Activated T-helper 2 cell treated with anti-CD3 and anti-CD28 coated beads, Interferon-gamma antibody, Interleukin-2, Interleukin-4, amounts not matched to agents 10 μg/mL and 5 μg/mL and 100 μg/mL, durations not matched to agents 14 hours and 24 hours and 36 hours (primary cell): Measurements from ENCODE around the gene TEX51. TPM values are rescaled to one million over a fixed set of nuclear protein-coding genes. Genes with fewer than 3 reads are reported as not detected.

Source experiments
- DNase-seq: peaks from one replicate; pipeline ENCODE4 v3.0.0; 2021; ENCODE audit warnings: low spot score
- H3K27ac Mint-ChIP-seq: one replicate; pipeline ENCODE4 v1.8.0; 2021; ENCODE audit warnings: mixed read lengths
- H3K27me3 Mint-ChIP-seq: one replicate; pipeline ENCODE4 v1.8.0; 2021; ENCODE audit warnings: low read depth, mixed read lengths
- H3K36me3 Mint-ChIP-seq: one replicate; pipeline ENCODE4 v1.8.0; 2021; ENCODE audit warnings: low read depth, mixed read lengths
- H3K4me1 Mint-ChIP-seq: one replicate; pipeline ENCODE4 v1.8.0; 2021; ENCODE audit warnings: low read depth, mixed read lengths
- H3K4me3 Mint-ChIP-seq: one replicate; pipeline ENCODE4 v1.8.0; 2021; ENCODE audit warnings: low read depth, mild to moderate bottlenecking, moderate library complexity, mixed read lengths
- H3K9me3 Mint-ChIP-seq: one replicate; pipeline ENCODE4 v1.8.0; 2021; ENCODE audit warnings: mixed read lengths
- intact Hi-C: fragments of 100-400 bp; cut with micrococcal nuclease; formaldehyde crosslinking; loops from one replicate; pipeline ENCODE4 v1.15.1; 2023
- total RNA-seq: library from RNA; stranded (reverse); gene quantifications from 2 replicates; pipeline ENCODE4 v1.2.3, GENCODE V29; 2022

The TEX51 gene
- total RNA-seq, 1 donor from 2014 or later: not detected

GRCh38 chr2:126902152-126902835, 3.6 kb downstream of the TEX51 start:
- intact Hi-C loops: no loop called here
- DNase-seq: no peak
- no peaks in the 10 kb centered on the region for H3K27me3 Mint-ChIP-seq
- H3K36me3 Mint-ChIP-seq: no peaks in the 10 kb centered on the region
- no peaks in the 10 kb centered on the region for H3K4me1 Mint-ChIP-seq
- H3K4me3 Mint-ChIP-seq: no peak overlapping the region
- H3K27ac Mint-ChIP-seq: no peak overlapping the region
- no peaks in the 10 kb centered on the region for H3K9me3 Mint-ChIP-seq

- H3K27ac Mint-ChIP-seq: no peak overlapping the region
- no peaks in the 10 kb centered on the region for H3K27me3 Mint-ChIP-seq
- H3K4me3 Mint-ChIP-seq: no peak overlapping the region
- H3K4me1 Mint-ChIP-seq: no peaks in the 10 kb centered on the region
- DNase-seq: no peak
- no peaks in the 10 kb centered on the region for H3K9me3 Mint-ChIP-seq
- no peaks in the 10 kb centered on the region for H3K36me3 Mint-ChIP-seq
- intact Hi-C loops: no loop called here
These were observed 4.2 kb downstream of the TEX51 start for GRCh38 chr2:126902859-126903258.

GRCh38 chr2:126905991-126906390, 7.3 kb downstream of the TEX51 start:
- intact Hi-C loops: no loop called here
- no peaks in the 10 kb centered on the region for H3K9me3 Mint-ChIP-seq
- H3K27ac Mint-ChIP-seq: no peak overlapping the region
- H3K36me3 Mint-ChIP-seq: no peaks in the 10 kb centered on the region
- no peaks in the 10 kb centered on the region for H3K27me3 Mint-ChIP-seq
- no peaks in the 10 kb centered on the region for H3K4me1 Mint-ChIP-seq
- no peak for DNase-seq
- no peak overlapping the region for H3K4me3 Mint-ChIP-seq

DNA sequence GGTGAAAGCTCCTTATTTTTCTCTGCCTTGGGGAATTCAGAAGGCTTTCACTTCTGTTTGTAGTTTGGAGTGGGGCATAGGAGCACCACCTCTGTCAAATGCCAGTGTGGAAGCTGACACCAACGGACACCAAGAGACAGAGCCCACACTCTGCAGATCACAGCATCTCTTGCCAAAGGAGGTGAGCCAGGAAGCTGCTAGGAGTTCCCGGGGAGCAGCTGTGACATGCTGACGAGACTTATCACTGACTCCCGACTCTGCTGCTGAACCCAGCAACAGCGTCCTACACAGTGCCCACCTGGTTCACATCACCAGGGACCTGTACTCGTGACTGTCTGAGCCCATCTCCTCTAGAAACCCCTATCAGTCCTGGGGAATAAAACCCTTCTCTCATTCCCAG, 8.1 kb downstream of the TEX51 start:
- intact Hi-C loops: no loop called here
- no peak for DNase-seq
- no peaks in the 10 kb centered on the region for H3K9me3 Mint-ChIP-seq
- H3K27me3 Mint-ChIP-seq: no peaks in the 10 kb centered on the region
- no peak overlapping the region for H3K27ac Mint-ChIP-seq
- H3K4me3 Mint-ChIP-seq: no peak overlapping the region
- H3K4me1 Mint-ChIP-seq: no peaks in the 10 kb centered on the region
- no peaks in the 10 kb centered on the region for H3K36me3 Mint-ChIP-seq

- no peaks in the 10 kb centered on the region for H3K36me3 Mint-ChIP-seq
- intact Hi-C loops: no loop called here
- no peak overlapping the region for H3K4me3 Mint-ChIP-seq
- no peaks in the 10 kb centered on the region for H3K9me3 Mint-ChIP-seq
- no peak overlapping the region for H3K27ac Mint-ChIP-seq
- DNase-seq: no peak
- no peaks in the 10 kb centered on the region for H3K27me3 Mint-ChIP-seq
- no peaks in the 10 kb centered on the region for H3K4me1 Mint-ChIP-seq
These were observed 9.0 kb downstream of the TEX51 start for GRCh38 chr2:126907671-126908070.

DNA sequence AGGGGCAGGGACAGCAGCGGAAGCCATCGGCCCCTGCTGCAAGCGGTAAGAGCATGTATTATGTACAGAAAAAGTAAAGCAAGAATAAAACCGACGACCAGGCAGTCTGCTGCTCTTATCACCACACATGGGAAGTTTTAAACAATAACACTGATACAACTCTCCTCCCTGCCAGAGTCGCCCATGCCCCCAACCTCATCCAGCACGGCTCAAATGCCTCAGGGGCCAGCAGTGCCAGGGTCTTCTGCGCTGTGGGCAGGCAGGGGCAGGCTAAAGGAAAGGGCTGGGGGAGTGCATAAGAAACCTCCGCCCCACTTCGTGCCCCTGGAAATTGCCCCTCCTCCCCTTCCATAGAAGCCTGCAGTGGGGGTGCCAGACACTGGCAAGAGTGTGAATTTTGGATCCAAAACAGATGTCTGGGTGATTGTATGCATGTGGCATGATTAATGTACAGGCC, 10.1 kb downstream of the TEX51 start:
- Mint-ChIP-seq H3K27ac (no peak overlapping the region), H3K9me3 (no peaks in the 10 kb centered on the region), H3K4me3 (no peak overlapping the region), H3K27me3 (no peaks in the 10 kb centered on the region), H3K4me1 (no peaks in the 10 kb centered on the region), H3K36me3 (no peaks in the 10 kb centered on the region)
- no peak for DNase-seq
- intact Hi-C loops: no loop called here

GRCh38 chr2:126909366-126909765, 10.7 kb downstream of the TEX51 start:
- Mint-ChIP-seq H3K4me1 (no peaks in the 10 kb centered on the region), H3K4me3 (no peak overlapping the region), H3K9me3 (no peaks in the 10 kb centered on the region), H3K36me3 (no peaks in the 10 kb centered on the region), H3K27ac (no peak overlapping the region), H3K27me3 (no peaks in the 10 kb centered on the region)
- no peak for DNase-seq
- intact Hi-C loops: no loop called here

DNA sequence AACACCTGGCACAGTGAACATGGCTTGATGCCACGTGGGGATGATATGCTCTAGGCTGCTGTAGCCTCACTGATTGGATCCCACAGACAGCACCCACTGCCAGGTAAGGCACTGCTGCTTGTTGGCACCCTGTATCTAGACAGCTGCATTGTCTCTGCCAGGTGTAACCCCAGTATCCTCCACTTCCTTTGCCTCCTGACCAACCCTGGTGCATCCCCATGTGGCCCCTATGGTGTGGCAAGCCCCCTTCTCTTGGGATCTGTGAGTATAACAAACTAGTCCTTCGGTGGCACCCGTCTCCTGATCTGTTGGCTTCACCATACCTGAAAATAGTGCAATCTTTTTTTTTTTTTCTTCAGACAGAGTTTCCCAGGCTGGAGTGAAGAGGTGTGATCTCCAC, 11.1 kb downstream of the TEX51 start:
- Mint-ChIP-seq H3K27me3 (no peaks in the 10 kb centered on the region), H3K4me1 (no peaks in the 10 kb centered on the region), H3K36me3 (no peaks in the 10 kb centered on the region), H3K9me3 (no peaks in the 10 kb centered on the region), H3K4me3 (no peak overlapping the region), H3K27ac (no peak overlapping the region)
- DNase-seq: no peak
- intact Hi-C loops: no loop called here

- intact Hi-C loops: no loop called here
- Mint-ChIP-seq H3K27me3 (no peaks in the 10 kb centered on the region), H3K4me3 (no peak overlapping the region), H3K4me1 (no peaks in the 10 kb centered on the region), H3K9me3 (no peaks in the 10 kb centered on the region), H3K27ac (no peak overlapping the region), H3K36me3 (no peaks in the 10 kb centered on the region)
- no peak for DNase-seq
These were observed 11.9 kb downstream of the TEX51 start for GRCh38 chr2:126910637-126911036.

DNA sequence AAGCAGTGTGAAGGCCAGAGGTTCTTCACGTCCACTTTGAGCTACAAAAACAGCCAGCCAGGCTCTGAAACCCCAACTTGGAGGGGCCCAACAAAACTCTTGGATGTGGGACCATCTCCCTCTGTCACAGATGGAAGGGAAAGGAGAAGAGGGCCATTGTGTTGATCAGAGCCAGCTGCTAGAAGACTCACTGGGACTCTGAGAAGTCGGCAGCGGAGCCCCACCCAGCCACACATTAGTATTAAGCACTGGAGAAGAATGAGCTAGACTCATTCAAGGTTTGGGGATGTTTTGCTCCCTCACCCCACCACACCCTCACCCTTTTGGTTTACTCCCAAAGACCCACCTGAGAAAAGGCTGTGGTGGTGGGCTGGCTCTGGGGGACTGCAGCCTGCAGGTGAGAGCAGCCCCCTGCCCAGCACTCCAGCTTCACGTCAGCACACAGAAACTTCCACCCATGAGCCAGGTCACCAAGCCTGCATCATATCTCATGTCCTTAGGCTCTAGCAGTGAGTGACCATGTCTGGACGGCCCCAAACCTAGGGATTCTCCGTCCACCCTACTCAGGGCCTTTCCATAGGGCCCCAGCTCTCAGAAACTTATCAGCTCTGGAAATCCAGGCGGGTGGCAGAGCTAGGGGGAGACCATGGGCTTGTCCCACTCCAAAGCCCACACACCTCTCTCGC, 12.6 kb downstream of the TEX51 start:
- no peak for DNase-seq
- no peaks in the 10 kb centered on the region for H3K4me1 Mint-ChIP-seq
- no peaks in the 10 kb centered on the region for H3K9me3 Mint-ChIP-seq
- H3K4me3 Mint-ChIP-seq: no peak overlapping the region
- H3K36me3 Mint-ChIP-seq: no peaks in the 10 kb centered on the region
- no peak overlapping the region for H3K27ac Mint-ChIP-seq
- intact Hi-C loops: no loop called here
- H3K27me3 Mint-ChIP-seq: no peaks in the 10 kb centered on the region

- H3K4me1 Mint-ChIP-seq: no peaks in the 10 kb centered on the region
- no peak overlapping the region for H3K4me3 Mint-ChIP-seq
- intact Hi-C loops: no loop called here
- H3K27me3 Mint-ChIP-seq: no peaks in the 10 kb centered on the region
- no peaks in the 10 kb centered on the region for H3K9me3 Mint-ChIP-seq
- H3K27ac Mint-ChIP-seq: no peak overlapping the region
- H3K36me3 Mint-ChIP-seq: no peaks in the 10 kb centered on the region
- DNase-seq: no peak
These were observed 13.5 kb downstream of the TEX51 start for GRCh38 chr2:126912201-126912600.

DNA sequence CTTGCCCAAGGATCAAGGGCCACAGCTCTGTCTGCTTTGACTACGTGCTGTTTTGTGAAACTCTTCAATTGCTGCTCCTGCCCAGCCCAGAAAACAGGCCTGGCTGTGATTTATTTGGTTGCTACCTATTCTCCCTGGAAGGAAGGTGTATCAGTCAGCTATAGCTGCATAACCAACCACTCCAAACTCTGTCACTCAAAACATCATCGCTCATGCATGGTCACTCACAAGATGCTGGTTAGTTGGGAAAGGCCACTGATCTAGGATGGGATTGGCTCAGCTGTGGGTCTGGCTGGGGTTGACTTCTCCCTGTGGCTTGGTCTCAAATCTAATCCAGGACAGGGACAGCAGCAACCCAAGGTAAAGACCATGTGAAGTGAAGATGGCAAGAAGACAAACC, 14.6 kb downstream of the TEX51 start:
- H3K36me3 Mint-ChIP-seq: no peaks in the 10 kb centered on the region
- no peaks in the 10 kb centered on the region for H3K4me1 Mint-ChIP-seq
- no peak overlapping the region for H3K27ac Mint-ChIP-seq
- intact Hi-C loops: no loop called here
- DNase-seq: no peak
- no peaks in the 10 kb centered on the region for H3K27me3 Mint-ChIP-seq
- no peaks in the 10 kb centered on the region for H3K9me3 Mint-ChIP-seq
- H3K4me3 Mint-ChIP-seq: no peak overlapping the region

DNA sequence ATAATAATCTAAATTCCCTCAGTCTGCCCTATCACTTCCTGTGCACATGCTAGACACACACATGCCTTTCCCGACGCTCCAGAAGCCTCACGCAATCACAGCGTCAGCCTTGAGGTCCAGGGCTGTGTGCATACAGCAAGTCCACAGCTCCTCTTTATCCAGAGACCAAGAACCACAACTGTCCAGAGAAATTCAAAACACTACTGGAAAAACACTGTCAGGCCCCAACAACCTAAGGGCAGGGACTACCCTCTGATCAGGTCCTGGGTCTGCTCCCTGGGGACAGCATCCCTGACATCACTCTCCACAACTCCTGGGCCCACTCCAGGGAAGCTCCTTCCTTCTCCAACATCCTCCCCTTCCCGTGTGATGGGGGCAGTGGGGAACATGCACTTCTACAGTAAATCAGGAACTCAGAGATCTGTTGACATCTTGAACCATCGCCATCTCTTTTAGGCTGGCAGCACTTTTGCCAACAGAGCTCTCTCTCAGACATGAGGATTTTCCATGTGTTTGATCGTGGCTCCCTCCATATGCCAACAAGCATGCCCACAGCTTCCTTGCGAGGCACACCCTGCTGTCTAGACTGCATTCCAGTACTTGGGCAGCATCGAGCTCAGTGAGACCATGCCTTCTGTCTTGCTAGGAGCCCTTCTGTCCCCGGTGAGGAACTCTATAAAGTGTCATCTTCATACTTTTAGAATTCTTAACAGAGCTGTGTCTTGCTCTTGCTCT, 15.4 kb downstream of the TEX51 start:
- intact Hi-C loops: no loop called here
- Mint-ChIP-seq H3K4me1 (no peaks in the 10 kb centered on the region), H3K27ac (no peak overlapping the region), H3K27me3 (no peaks in the 10 kb centered on the region), H3K4me3 (no peak overlapping the region), H3K9me3 (no peaks in the 10 kb centered on the region), H3K36me3 (no peaks in the 10 kb centered on the region)
- no peak for DNase-seq
